UCSD-AML1 (cell line): ENCODE results near the gene RPA1.
"Not testable (repeated sequence)": the region's sequence is repeated elsewhere in the genome, so short reads cannot be mapped to it uniquely, and the experiment has no call there.

Experiments used
- DNase-seq: peaks from one replicate; lab custom pipeline; 2025; ENCODE audit not compliant: unreplicated experiment; lab: John Stamatoyannopoulos, UW

RPA1 gene

DNA sequence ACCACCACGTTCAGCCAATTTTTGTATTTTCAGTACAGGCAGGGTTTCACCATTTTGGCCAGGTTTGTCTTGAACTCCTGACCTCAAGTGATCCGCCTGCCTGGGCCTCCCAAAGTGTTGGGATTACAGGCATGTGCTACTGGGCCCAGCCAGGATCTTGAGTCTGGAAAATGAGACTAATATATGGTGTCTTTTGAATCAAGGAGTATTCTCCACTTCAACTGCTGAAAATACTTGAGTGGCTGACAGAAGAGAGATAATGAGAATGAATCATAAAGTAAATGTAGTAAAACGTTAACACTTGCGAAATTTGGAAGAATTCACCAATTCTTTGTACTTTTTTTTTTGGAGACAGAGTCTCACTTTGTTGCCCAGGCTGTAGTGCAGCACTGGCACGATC is 16.7 kb upstream of the RPA1 start:
- DNase-seq, result no peak

DNA sequence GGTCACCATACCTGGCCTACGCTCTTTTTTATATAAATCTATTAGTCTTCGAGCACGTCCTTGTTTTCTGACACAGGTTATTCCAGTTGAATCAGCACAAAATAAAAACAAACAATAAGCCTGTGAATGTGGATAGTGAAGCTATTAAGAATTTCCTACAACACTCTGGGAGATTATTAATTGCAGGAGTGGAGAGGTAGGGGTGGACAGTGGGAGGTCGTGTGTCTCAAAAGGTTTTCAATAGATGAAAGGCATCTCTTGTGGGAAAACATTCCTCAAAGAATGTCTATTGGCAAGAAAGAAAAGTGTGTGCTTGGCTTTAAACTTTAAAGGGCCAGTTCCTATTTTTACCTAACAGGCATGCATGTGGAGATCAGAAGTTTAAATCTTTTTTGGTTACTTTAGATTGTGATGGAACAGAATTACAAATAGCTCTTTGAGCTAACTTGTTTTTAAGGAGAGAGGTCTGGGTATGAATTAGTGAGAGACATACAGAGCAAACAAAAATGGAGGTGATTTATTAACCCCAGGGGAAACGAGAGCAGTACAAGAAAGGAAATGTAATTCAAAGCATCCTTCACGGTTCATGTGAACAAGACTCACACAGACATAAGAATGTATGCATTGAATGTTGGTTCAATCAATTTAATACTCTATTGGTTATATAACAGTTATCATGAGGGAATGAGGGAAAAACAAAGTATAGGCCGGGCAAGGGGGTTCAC is 9.1 kb upstream of the RPA1 start:
- no peak for DNase-seq

DNA sequence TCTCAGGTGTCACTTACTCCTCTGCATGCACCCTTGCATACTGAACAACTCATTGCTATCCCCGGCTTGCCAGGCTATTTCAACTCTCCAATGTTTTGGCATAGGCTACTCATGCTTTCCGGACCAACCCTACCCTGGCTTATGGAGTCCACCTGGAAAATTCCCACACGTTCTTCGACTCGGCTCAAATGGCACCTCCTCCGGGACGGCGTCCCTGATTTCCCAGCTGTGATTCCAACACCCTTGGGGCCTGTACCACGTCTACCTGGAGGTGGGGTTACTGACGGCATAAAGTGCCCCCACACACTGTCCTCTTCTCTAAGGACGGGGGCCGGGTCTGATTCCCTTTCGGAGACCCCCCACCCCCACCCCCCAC is 601 bp upstream of the RPA1 start:
- DNase-seq, result no peak

DNA sequence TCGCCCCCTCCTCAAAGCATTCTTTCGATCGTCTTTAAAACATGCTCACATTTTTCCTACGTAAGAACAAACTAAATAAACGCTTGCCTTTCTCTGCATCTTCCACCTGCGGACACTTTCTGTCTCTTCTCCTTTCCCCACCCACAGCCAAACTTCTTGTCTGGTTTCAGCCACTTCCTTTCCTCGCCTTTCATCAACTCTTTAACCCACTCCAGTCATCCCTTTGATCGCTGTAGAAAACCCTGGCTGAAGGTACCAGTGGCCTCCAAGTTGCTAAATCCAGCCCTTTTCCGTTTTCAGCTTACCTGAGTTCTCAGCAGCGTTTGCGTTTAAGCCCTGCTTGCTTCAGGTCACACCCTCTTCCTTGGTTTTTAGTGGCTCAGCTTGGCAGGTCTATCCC is 483 bp downstream of the RPA1 start:
- DNase-seq, result no peak

DNA sequence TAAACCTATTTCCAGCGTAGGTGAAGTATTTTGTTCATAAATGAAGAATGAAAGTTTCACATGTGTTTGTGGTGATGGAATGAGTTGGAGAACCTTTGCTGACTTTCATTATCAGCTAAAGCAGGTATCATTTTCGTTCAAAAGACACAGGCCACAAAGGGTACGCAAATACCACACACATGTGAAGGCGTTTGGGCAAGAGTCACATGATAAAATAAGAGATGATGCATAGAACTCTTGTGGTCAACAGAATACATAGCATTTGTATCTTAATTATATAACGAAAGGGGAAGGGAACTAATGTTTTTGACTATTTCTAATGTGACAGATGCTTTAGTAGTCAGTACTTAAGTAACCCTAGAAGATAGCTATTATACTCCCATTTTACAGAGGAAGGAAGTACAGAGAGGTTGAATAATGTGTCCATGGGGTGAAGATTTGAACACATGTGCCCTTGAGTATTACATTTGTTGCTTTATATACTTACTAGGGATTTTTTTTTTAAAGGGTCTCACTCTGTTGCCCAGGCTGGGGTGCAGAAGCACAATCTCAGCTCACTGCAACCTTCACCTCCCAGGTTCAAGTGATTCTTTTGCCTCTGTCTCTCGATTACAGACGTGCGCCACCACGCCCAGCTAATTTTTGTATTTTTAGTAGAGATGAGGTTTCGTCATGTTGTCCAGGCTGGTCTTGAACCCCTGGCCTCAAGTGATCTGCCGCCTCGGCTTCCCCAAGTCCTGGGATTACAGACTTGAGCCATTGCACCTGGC is 4.8 kb downstream of the RPA1 start:
- DNase-seq, result no peak

DNA sequence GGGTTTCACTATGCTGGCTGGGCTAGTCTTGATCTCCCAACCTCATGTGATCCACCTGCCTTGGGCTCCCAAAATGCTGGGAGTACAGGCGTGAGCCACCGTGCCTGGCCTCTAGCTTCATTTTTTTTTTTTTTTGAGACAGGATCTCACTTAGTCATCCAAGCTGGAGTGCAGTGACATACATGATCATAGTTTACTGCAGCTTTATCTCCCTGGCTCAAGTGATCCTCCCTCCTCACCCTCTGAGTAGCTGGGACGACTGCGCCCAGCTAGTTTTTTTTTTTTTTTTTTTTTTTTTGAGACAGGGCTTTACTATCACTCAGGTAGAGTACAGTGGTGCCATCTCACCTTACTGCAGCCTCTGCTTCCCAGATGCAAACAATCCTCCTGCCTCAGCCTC is 9.7 kb downstream of the RPA1 start:
- DNase-seq, result no peak

DNA sequence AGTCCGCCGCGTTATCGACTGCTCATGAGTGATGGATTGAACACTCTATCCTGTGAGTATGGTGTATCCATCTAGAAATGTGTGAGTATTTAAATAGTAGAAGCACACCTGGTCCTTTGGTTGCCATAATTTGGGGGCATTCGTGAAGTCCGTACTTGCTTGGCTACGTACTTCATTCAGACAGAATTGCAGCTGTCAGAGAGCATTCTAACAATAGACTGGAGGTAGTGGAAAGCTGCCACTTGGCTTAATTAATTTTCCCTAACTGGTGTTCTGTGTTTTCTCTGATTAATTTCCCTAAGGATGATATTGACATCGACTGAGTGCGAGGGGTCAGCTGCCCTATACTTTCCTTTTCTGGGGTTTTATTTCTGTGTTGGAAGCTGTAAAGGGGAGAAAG is 14.1 kb downstream of the RPA1 start:
- DNase-seq, result no peak

DNA sequence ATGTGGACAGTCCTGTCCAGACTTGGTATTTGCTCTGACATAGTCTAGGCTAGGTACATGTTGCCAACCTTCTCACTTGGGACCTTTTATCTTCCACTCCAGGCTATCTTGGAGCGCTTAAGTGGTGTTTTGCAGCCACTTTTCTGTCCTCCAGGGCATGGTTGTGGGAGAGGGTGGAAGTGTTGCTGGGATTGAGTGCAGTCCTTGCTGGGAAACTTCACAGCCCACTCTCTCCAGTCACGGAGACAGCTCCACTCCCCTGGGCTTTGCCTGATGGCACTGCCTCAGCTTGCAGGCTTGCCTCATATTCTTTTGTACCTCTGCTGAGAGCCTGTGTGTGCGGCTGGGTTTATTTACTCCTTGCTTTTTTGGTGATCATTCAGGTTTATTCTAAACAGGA is 17.4 kb downstream of the RPA1 start:
- DNase-seq, result no peak

DNA sequence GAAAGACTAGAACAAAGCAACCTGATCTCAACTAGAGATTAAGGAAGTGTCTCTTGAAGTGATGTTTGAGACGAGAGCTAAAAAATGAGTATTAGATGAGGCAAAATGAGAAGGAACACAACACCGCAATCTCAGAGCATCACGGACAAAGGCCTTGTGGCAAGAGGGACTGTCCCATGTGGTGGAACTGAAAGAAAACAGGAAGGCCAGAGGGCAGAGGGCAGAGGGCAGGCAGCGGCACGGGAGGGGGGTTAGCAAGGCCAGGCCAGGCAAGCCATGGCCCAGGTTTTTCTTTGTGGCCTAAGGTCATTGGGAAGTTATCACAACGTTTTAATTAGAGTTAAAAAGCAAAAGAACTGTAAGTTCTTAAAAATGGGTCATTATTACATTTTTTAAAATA is 22.5 kb downstream of the RPA1 start:
- DNase-seq, result no peak

DNA sequence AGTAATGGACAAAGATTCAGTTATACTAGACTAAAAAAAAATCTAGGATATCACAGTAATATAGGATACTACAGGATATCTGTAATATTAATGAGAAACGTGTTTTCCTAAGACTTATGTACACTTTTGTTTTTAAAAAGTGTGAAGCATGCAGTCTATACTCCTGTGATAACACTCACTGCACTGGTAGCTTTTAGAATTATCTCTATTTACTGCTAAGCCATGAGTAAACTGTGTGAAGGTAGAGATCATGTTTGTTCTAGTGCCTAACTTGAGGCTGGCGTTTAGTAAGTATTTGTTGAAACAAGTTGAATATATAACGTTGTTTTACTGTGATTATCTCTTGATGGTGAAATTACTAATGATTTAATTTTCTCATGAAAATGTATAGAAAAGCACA is 23.9 kb downstream of the RPA1 start:
- DNase-seq, result no peak

DNA sequence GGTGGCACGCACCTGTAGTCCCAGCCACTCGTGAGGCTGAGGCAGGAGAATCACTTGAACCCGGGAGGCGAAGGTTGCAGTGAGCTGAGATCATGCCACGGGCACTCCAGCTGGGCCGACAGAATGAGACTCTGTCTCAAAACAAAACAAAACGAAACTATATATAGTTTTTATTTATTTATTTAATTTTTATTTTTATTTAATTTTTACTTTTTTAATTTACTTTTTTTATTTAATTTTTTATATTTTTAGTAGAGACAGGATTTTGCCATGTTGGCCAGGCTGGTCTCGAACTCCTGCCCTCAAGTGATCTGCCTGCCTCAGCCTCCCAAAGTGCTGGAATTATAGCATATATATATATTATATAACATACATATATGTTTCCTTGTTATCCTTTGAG is 26.7 kb downstream of the RPA1 start:
- not testable (repeated sequence) for DNase-seq

DNA sequence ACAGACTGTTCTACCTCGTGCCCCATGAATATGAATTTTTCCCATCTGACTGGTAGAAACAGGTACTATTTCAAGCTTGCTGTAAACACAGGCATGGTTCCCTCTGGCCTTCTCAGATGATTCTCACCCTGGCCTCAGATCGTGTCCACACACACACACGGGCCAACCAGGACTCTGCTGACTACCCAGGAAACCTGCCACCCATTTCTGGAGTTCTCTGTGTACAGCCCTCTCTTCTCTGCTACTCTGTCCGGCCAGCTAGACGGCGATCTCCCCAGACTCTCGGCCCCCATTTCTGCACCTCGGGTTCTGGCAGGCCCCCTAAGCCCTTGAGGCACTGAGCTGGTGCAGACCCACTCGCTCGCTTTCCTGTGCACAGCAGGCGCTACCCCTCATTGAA is 31.2 kb downstream of the RPA1 start:
- no peak for DNase-seq

DNA sequence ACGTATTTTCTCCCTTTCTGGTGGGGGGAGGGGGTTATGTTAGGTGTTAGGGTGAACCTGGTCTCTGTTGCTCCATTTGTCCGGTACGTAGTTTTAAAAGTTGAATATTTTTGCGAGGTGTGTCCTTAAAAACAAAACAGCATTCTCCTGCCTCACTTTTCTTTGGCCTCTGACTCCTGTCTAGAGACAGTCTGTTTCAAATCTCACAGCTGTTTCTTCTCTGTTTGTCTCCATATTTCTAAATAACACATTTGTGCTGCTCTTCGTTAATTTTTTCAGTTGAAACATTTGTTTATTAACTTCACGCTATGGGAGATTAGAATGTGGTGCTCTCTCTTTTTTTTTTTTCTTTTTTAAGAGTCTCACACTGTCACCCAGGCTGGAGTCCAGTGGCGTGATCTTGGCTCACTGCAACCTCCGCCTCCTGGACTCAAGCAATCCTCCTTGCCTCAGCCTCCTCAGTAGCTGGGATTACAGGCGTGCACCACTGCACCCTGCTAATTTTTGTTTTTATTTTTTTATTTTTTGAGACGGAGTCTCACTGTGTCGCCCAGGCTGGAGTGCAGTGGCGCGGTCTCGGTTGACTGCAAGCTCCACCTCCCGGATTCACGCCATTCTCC is 31.7 kb downstream of the RPA1 start:
- no peak for DNase-seq

DNA sequence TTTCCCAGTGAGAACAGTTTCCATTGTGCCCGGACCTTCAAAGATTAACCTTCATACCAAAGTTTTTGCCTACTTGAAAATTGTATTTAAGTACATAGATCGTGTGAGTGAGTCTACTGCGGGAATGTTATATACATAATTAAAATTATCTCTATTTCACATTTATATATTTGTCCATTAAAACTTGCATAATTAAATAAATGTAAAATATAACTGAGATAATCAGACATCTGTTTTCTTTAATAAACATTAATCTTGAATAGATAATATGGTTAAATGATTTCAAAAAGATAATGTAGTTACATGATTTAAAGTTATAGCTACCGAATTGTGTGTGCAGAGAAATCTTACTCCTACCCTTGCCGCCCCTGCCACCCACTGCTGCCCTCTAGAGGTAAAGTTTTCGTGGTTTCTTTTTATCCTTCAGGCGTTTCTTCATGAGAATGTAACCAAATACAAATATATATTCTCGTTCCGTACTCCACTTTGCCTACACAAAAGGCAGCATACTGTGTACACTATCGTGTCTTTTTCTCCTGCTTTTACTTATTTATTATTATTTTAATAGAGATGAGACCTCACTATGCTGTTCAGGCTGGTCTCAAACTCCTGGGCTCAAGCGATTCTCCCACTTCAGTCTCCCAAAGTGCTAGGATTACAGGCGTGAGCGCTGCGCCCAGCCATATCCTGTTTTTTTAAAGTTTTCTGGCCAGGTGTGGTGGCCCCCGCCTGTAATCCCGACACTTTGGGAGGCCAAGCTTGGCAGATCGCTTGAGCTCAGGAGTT is 35.6 kb downstream of the RPA1 start:
- peak; percentile 31 for DNase-seq

DNA sequence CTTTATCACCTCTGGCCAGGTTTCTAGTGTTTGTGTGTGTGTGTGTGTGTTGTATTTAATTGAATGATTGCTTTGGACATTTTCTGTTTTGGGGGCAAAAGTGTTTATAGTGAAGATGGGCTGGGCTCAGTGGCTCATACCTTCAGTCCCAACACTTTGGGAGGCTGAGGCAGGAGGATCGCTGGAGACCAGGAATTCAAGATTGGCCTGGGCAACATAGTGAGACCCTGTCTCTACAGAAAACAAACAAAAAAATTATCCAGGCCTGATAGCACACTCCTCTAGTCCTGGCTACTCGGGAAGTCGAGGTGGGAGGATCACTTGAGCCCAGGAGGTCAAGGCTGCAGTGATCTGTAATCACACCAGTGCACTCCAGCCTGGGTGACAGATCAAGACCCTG is 37.5 kb downstream of the RPA1 start:
- no peak for DNase-seq

DNA sequence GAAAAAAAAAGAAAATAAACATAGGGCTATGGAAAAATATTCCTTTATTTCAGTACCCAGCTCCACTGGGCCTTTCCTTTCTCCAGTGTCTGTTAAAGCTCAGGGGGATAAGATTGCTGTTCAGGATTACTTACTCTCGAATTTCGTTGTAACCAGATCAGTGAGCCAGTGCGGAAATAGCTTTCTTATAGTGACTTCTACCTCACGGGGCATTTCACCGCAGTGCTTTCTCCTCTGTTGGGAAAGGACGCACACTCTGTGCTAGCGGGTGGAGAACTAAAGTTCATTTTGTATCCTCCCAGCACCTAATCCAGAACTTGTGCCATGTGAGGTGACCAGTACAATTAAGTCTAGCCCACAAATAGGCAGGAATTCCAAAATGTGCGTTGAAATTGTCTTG is 38.3 kb downstream of the RPA1 start:
- DNase-seq, result no peak

DNA sequence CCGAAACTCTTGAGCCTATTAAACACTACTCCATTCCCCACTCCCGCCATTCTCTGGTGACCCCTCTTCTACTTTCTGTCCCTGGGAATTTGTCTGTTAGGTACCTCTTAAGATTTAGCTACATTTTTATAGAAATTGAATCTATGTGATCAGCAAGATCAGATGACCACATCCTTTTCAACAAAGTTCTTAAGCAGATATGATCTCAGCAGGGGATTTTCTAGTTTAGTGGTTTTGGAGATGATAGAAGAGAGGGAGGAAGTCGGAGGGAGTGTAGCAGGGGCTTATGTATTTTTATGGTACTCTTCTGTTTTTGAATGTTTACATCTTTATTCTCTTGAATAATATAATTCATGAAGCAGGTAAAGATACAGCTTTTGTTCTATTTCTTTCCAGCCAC is 40.8 kb downstream of the RPA1 start:
- no peak for DNase-seq

DNA sequence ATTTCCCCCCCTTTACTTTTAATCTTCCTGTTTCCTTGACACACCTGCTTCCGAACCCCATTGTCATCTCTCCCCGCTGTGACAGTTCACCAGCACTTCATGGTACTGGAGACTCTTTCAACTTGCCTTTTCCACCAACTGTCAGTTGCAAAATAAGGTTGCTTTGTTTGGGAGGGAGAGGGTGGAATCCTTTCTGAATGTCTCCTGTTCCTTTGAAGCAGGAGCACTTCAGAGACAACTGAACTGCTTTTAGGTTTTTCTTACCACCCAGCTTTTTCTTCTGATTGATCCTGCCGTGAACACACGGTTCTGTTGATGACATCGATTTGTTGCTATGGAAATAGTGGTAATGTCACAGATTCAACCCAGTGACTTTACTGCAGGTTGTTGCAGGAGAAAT is 42.0 kb downstream of the RPA1 start:
- no peak for DNase-seq

DNA sequence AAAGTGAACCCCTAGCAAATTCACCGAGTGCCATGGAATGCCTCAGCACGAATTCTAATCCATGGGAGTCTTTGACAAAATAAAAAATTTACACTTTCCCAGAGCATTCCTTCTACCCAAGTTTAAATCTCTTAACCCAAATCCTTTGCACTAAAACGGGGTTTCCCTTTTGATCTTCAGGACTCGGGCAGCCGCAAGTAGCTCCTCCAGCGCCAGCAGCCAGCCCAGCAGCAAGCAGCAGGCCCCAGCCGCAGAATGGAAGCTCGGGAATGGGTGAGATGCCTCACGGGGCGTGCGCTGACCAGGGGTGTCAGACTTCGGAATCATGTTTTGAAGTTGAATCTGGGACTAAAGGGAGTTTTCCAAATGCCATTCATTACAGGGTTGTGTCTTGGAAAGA is 42.4 kb downstream of the RPA1 start:
- no peak for DNase-seq

DNA sequence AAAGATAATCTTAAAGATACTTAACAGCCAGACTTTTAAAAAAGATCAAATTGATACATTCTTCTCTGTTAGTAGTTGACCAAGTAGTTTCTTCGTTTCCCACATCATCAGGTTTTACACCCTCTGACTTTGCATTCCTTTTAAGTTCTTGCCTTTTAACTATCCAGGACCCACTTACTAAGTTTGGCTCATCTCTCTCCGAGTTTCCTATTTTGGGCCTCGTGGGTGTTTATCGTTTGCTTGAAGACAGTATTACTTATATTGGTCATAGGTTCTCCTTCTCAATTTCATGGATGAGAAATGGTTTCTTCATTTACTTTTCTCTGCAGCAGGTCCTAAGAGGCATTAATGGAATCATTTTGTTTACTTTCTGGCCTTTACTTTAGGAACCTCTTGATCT is 43.2 kb downstream of the RPA1 start:
- no peak for DNase-seq

DNA sequence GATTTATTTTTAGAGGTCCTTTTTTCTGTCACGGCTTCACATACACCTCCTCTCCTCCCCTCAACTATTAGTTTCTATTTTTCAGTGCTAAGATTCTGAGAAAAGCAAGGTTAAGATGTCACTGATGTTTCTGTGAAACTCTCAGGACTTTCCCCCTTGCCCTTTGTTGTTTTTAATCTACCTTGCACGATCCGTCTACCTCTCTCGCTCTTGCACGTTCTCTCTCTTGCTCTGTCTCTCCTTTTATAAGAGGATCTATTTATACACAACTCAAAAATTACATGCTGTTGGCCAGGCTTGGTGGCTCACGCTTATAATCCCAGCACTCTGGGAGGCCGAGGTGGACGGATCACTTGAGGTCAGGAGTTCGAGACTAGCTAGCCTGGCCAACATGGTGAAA is 43.6 kb downstream of the RPA1 start:
- DNase-seq, result no peak

DNA sequence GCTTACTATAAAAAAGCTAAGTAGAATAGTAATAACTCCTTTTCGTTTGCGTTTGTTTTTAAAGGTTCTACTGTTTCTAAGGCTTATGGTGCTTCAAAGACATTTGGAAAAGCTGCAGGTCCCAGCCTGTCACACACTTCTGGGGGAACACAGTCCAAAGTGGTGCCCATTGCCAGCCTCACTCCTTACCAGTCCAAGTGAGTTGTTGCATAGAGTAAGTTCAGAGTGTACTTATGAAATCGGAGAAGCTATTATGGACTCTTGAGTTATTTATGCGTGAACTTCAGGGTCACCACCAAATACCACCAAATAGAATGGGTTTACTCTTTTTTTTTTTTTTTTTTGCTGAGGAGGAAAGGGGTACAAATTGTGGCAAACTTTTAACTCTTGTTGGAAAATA is 45.8 kb downstream of the RPA1 start:
- DNase-seq, result no peak
